ENCODE measurements around the gene ZNF268.

DNA sequence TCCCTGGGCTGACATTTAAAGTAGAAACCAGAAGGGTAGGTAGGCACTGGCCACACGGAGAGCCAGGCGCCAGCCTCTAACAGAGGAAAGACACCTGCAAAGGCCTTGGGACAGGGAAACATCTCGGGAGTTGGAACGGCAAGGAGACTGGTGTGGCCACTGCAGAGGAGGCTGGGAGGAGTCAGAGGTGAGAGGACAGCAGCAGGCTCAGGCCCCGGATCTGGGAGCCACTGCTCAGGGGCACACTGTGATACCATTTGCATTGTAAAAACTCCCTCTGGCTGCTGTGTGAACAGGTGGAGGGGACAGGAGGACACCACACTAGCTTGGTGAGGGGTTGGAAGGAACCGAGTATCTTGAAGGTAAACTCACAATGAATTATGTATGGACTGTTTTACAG, 51.7 kb downstream of the ZNF268 start:
- no peak for TF ChIP-seq CTCF (conservative IDR thresholded peaks at IDR 0.05; ENCODE audit: low read depth, low read length)
- no peak for TF ChIP-seq EZH2 (IDR thresholded peaks at IDR 0.05; ENCODE audit: low read length, unreplicated experiment)
- no peak for TF ChIP-seq EZH2phosphoT487 (IDR thresholded peaks at IDR 0.05; ENCODE audit: borderline replicate concordance, low read length)

Measured in PC-3 (cell line).